Mononuclear cell (primary cell): ENCODE results near the gene RNPS1. TPM values are rescaled to one million over a fixed set of nuclear protein-coding genes. Genes with fewer than 3 reads are reported as not detected.

Experiments used
- H3K27me3 ChIP-seq: 2 replicates; pipeline ENCODE4 v1.6.0; 2011; ENCODE audit warnings: low read length, control low read depth; ENCODE audit not compliant: insufficient read depth
- H3K4me1 ChIP-seq: 2 replicates; pipeline ENCODE4 v1.5.1; 2011; ENCODE audit warnings: mild to moderate bottlenecking, low read length, control low read depth; ENCODE audit not compliant: insufficient read depth
- H3K4me3 ChIP-seq: 2 replicates; pipeline ENCODE4 v1.5.1; 2011; ENCODE audit warnings: mild to moderate bottlenecking, low read length, moderate library complexity
- H3K9me3 ChIP-seq: 2 replicates; pipeline ENCODE4 v1.5.1; 2011; ENCODE audit warnings: low read depth, mild to moderate bottlenecking, control low read depth, low read length
- total RNA-seq: library from RNA; depleted of rRNA; stranded (reverse); fragments of >200 nt; gene quantifications from one replicate; pipeline ENCODE4 v1.2.3, GENCODE V29; 2012

Gene RNPS1
- total RNA-seq, 1 donor = 156 TPM

DNA sequence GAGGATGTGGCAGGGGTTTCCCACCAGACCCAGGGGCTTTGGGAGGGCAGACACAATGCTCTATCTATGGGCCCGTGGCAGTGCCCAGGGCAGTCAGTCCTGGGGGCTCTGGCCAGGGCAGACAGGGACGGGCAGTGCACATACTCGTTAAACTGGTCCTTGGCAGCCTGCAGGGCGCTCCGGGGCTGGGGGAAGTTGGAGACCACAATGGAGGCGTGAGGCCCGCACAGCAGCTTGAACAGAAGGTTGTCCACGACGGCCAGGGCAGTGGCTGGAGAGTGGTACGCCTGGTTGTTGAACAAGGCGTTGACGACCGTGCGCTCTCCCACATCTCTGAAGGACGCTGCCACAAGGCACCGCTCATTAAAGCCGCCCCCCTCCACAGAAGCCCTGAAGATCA is 18.6 kb upstream of the RNPS1 start:
- no peaks in the 10 kb centered on the region for H3K9me3 ChIP-seq

GRCh38 chr16:2285731-2286191 is 17.8 kb upstream of the RNPS1 start:
- Histone ChIP-seq H3K4me3 (no peak overlapping the region), H3K27me3 (no peaks in the 10 kb centered on the region), H3K9me3 (no peaks in the 10 kb centered on the region), H3K4me1 (no peaks in the 10 kb centered on the region)

More for the DNA sequence above, 18.6 kb upstream of the RNPS1 start:
- Histone ChIP-seq H3K27me3 (no peaks in the 10 kb centered on the region), H3K4me1 (no peaks in the 10 kb centered on the region), H3K4me3 (no peak overlapping the region)

DNA sequence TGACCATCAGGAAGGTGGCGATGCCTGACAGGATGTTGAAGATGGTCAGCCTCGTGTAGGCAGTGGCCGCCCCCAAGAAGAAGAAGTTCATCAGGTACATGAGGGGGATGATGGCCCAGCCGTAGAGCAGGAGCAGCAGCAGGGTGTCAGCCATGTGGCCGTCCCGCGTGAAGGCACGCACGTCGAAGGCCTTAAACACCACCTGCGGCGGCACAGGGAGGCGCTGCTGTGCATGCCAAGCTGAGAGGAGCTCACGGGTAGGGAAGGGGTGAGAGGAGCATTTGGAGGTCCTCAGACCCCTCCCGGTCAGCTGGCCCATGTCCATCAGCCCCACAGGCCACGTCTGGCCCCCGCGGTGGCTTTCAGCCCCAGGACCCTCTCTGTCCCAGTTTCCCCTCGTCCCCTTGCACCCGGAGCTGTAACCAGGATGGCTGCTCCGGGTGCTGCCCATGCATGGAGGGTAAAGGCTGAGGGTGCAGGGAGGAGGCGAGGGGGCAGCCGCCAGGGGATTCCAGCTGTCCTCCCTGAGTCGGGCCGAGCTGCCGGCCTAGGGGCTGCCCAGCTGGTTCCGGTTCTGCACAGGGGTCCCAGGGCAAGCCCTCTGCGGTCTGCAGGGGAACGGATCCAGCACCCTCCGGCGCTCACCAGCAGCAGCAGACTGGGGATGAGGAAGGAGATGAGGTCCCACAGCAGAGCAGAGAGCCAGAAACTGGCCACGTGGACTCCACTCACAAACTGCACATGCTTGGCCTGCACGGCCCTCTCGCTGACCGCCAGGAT is 17.1 kb upstream of the RNPS1 start:
- Histone ChIP-seq H3K27me3 (no peaks in the 10 kb centered on the region), H3K9me3 (no peaks in the 10 kb centered on the region), H3K4me1 (no peaks in the 10 kb centered on the region), H3K4me3 (no peak overlapping the region)

DNA sequence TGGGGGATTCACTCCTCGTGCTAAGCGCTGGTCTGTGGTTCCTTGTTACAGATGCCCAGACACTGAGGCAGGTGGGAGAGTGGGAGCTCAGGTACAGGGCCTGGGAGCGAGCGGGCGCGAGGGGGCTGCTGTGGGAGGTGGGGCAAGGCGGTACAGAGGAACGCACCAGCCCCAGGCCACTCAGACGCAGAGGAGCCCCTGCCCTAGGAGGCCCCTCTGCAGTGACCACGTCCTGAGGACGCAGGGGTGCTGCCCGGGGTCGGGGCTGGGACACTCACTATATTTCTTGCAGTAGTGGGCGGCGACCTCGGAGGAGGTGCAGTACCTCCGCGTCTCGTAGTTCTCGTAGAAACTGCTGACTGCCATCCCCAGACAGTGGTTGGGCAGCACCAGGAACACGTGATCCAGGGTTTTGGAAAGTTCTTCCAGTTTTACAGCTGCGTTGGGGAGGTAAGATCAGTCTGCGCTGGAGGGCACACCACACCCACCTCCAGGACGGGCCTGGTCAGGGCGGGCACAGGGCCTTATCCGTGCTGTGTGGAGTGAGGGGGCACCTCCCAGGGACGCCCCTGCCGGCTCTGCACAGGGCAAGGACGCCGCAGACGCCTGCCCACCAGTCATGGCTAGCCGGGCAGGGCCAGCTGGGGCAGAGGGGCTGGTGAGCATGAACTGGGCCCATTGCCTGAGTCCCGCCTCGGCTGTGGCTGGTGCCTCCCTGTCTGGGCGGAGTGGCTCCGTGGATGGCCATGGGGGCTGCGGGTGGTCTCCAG is 16.3 kb upstream of the RNPS1 start:
- Histone ChIP-seq H3K9me3 (no peaks in the 10 kb centered on the region), H3K4me3 (no peak overlapping the region), H3K27me3 (no peaks in the 10 kb centered on the region), H3K4me1 (no peaks in the 10 kb centered on the region)

- H3K9me3 ChIP-seq = no peaks in the 10 kb centered on the region
- no peaks in the 10 kb centered on the region for H3K4me1 ChIP-seq
- H3K27me3 ChIP-seq = no peaks in the 10 kb centered on the region
- H3K4me3 ChIP-seq = no peak overlapping the region
Observed at GRCh38 chr16:2282866-2283555, 15.1 kb upstream of the RNPS1 start.

- Histone ChIP-seq H3K4me3 (no peak overlapping the region), H3K9me3 (no peaks in the 10 kb centered on the region), H3K4me1 (no peaks in the 10 kb centered on the region), H3K27me3 (no peaks in the 10 kb centered on the region)
Observed at GRCh38 chr16:2282262-2282661, 14.3 kb upstream of the RNPS1 start.

GRCh38 chr16:2280981-2281542 is 13.1 kb upstream of the RNPS1 start:
- no peak overlapping the region for H3K4me3 ChIP-seq
- no peaks in the 10 kb centered on the region for H3K9me3 ChIP-seq
- H3K27me3 ChIP-seq = no peaks in the 10 kb centered on the region
- no peaks in the 10 kb centered on the region for H3K4me1 ChIP-seq

DNA sequence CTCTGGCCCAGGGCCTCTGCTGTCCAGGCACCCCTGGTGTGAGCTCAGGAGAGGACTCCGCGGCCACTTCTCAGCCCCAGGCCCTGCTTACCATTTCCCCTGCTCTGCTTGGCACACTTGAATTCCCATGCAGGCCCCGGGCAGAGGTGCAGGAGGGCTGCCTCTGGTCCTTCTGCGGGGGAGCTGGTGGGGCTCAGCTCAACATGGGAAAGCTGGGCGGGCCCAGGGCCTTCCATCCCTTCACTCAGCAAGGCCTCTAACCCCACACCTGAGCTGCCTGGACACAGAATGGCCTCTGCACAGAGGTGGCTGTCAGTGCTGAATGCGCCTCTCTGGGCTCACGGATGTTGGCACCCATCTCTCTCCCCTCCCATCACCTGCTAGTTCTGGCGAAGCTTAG is 12.5 kb upstream of the RNPS1 start:
- no peaks in the 10 kb centered on the region for H3K27me3 ChIP-seq
- H3K4me3 ChIP-seq = no peak overlapping the region
- no peaks in the 10 kb centered on the region for H3K9me3 ChIP-seq
- no peaks in the 10 kb centered on the region for H3K4me1 ChIP-seq

DNA sequence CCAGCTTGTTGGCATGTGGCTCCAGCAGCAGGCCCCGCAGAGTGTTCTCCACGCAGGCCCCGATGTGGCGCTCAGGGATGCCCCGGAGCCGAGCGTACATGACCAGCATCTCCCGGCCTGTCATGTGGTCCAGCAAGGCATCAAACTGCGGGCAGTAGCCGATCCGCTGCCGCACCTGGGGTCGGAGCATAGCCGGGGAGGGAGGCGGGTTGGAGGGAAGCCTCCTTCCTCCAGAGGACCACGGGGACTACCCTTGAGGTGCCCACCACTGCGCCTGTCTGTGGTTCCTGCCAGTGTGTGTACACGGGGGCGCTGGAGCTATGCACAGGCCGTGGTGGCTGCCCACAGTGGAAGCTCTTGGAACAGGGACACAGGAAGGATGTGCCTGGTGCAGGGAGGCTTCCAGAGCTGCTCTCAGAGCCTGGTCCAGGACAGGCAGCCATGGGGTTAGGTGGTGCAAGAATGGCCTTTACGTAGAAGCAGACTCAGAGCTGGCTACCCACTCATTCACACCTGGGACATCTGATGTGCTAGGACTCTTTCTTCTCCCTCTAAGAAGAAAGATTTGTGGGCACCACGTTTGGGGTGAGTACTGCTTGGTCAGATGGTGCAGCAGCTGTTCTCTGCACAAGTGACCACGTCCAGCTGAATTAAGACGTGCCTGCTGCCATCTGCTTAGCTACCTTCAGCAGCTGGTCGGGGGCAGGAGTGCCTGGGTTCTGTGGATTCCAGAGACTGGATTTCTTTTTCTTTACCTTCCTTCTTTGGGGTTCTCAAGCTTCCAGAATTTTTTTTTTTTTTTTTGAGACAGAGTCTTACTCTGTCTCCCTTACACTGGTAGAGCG is 11.3 kb upstream of the RNPS1 start:
- Histone ChIP-seq H3K4me3 (no peak overlapping the region), H3K4me1 (no peaks in the 10 kb centered on the region), H3K9me3 (no peaks in the 10 kb centered on the region), H3K27me3 (no peaks in the 10 kb centered on the region)

DNA sequence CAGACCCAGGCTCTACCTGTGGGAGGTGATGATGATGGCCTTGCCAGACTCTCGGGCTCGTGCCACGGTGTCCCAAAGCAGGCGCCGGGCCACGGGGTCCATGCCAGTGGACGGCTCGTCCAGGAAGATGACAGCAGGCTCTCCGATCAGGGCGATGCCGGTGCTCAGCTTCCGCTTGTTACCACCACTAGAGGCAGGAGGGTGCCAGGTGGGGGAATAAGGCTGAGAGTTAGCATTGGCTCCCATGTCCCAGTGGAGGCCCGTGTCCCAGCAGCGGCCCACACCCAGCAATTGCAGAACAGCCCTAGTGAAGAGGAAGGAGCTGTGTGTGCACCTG is 10.3 kb upstream of the RNPS1 start:
- Histone ChIP-seq H3K4me1 (no peaks in the 10 kb centered on the region), H3K9me3 (no peaks in the 10 kb centered on the region), H3K4me3 (no peak overlapping the region), H3K27me3 (no peaks in the 10 kb centered on the region)

- Histone ChIP-seq H3K4me3 (no peak overlapping the region), H3K9me3 (no peaks in the 10 kb centered on the region), H3K27me3 (no peaks in the 10 kb centered on the region), H3K4me1 (no peaks in the 10 kb centered on the region)
Observed at GRCh38 chr16:2277466-2278271, 9.7 kb upstream of the RNPS1 start.

DNA sequence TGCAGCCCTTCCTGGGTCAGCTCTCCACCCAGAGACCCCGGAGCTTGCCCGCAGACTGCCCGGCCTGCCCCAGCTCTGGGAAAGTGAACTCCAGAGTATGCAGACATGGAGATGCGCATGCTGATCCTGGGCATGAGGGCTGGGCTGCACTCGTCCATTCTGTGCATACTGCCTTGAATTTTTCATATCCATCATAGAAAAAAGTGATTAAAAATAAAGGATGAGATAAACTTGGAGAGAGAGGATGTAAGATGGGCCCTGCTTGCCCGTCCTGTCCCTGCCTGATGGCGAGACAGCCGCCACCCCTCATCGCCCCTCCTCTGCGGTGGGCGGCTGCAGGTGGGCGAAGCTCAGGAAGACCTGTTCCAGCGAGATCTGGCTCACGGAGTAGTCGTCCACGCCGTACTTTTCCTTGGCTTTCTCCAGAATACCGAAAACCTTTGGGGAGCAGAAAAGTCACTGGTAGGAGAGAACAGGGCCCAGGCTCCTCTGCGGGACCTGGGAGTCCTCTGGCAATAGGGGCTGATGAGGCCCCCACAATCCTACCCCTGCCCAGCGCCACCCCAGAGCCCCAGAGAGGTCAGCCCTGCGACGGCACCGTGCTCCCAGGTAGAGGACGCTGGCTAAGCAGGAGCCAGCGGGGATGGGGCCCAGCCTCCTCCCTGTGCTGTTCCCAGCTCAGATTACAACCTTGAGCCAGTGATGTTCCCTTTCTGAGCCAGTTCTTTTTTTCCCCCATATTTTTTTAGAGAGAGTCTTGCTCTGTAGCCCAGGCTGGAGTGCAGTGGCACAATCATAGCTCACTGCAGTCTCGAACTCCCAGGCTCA is 8.7 kb upstream of the RNPS1 start:
- Histone ChIP-seq H3K9me3 (no peaks in the 10 kb centered on the region), H3K27me3 (no peaks in the 10 kb centered on the region), H3K4me3 (no peak overlapping the region), H3K4me1 (peaks cover 6% of the 10 kb centered on the region)
